ENCODE data around the gene TMEM121B.

Gene TMEM121B

GRCh38 chr22:17086788-17087497 is 34.2 kb downstream of the TMEM121B start:
- DNase-seq = no peak
- H3K27ac ChIP-seq (ENCODE audit: insufficient read depth in 1 of 2, low read depth in 1 of 2, low read length in 2 of 2, poor library complexity in 1 of 2, severe bottlenecking in 2 of 2) = no peak overlapping the region
- peaks cover 32 to 70% (median 49%) of the 10 kb centered on the region in 4 experiments for H3K4me1 ChIP-seq (ENCODE audit: control extremely low read depth in 1 of 4, control insufficient read depth in 4 of 4, insufficient read depth in 4 of 4, low read length in 3 of 4)
- no peaks in the 10 kb centered on the region for H3K36me3 ChIP-seq (ENCODE audit: control insufficient read depth in 4 of 4, insufficient read depth in 4 of 4, low read length in 3 of 4)
- CTCF ChIA-PET = interaction anchor here (1.5 to 4.1 kb wide), 4 partner anchors 10 to 85 kb away, joined by 4 to 18 read pairs (median 8); no protein-coding TSS in a partner anchor
- H3K4me3 ChIP-seq (ENCODE audit: control insufficient read depth in 1 of 7, extremely low read depth in 1 of 7, insufficient read depth in 4 of 7, low read depth in 2 of 7, low read length in 6 of 7) = peak overlapping the region in 4 of 7 experiments; percentile 22 to 84 (median 62)
- H3K27me3 ChIP-seq (replicated peaks in 2 of 5; ENCODE audit: control insufficient read depth in 4 of 5, insufficient read depth in 5 of 5, low read length in 4 of 5) = peaks cover 0 to 2% (median 0%) of the 10 kb centered on the region in 5 experiments
- H3K9me3 ChIP-seq (ENCODE audit: control extremely low read depth in 1 of 5, control insufficient read depth in 4 of 5, insufficient read depth in 2 of 5, low read depth in 1 of 5, low read length in 4 of 5) = no peaks in the 10 kb centered on the region
- POLR2A ChIA-PET = interaction anchor here (1.0 kb wide), 1 partner anchor 20 kb away, joined by 3 read pairs; no protein-coding TSS in a partner anchor
- WGBS (ENCODE audit: insufficient coverage) = 74% methylated on average over 9 of the region's 10 CpGs

DNA sequence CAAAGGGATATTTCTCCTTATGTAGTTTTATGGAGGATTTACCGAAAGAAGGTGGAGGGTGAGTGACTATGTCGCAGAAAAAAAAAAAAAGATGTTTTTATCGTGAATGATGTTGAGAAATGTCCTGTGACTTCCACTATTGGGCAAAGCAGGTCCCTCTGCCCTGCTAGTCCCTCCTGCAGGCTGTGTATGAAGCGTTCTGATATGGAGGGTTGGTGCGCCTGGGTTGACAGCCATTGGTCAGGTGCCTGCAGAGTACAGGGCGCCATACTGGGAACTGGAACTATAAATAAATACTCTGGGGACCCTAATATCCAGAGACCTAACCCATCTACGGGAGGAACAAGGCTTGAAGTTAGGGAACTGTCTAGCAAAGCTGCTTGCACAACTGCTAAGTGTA is 34.9 kb downstream of the TMEM121B start:
- WGBS (ENCODE audit: insufficient coverage) = 86% methylated on average over 5 of the region's 7 CpGs
- ChIA-PET POLR2A (no interaction called here), CTCF (interaction anchor here (1.5 to 4.1 kb wide), 3 partner anchors 9 to 86 kb away, joined by 4 to 18 read pairs (median 6); no protein-coding TSS in a partner anchor)
- Histone ChIP-seq H3K27me3 (replicated peaks in 2 of 5; ENCODE audit: control insufficient read depth in 4 of 5, insufficient read depth in 5 of 5, low read length in 4 of 5) (peaks cover 0 to 2% (median 0%) of the 10 kb centered on the region in 5 experiments), H3K9me3 (ENCODE audit: control extremely low read depth in 1 of 5, control insufficient read depth in 4 of 5, insufficient read depth in 2 of 5, low read depth in 1 of 5, low read length in 4 of 5) (no peaks in the 10 kb centered on the region), H3K4me3 (ENCODE audit: control insufficient read depth in 1 of 7, extremely low read depth in 1 of 7, insufficient read depth in 4 of 7, low read depth in 2 of 7, low read length in 6 of 7) (peak overlapping the region in 4 of 7 experiments; percentile 22 to 84 (median 74)), H3K27ac (ENCODE audit: insufficient read depth in 1 of 2, low read depth in 1 of 2, low read length in 2 of 2, poor library complexity in 1 of 2, severe bottlenecking in 2 of 2) (no peak overlapping the region), H3K4me1 (ENCODE audit: control extremely low read depth in 1 of 4, control insufficient read depth in 4 of 4, insufficient read depth in 4 of 4, low read length in 3 of 4) (peaks cover 32 to 67% (median 49%) of the 10 kb centered on the region in 4 experiments), H3K36me3 (ENCODE audit: control insufficient read depth in 4 of 4, insufficient read depth in 4 of 4, low read length in 3 of 4) (no peaks in the 10 kb centered on the region)
- peak in 1 of 3 donors; percentile 36 for DNase-seq

DNA sequence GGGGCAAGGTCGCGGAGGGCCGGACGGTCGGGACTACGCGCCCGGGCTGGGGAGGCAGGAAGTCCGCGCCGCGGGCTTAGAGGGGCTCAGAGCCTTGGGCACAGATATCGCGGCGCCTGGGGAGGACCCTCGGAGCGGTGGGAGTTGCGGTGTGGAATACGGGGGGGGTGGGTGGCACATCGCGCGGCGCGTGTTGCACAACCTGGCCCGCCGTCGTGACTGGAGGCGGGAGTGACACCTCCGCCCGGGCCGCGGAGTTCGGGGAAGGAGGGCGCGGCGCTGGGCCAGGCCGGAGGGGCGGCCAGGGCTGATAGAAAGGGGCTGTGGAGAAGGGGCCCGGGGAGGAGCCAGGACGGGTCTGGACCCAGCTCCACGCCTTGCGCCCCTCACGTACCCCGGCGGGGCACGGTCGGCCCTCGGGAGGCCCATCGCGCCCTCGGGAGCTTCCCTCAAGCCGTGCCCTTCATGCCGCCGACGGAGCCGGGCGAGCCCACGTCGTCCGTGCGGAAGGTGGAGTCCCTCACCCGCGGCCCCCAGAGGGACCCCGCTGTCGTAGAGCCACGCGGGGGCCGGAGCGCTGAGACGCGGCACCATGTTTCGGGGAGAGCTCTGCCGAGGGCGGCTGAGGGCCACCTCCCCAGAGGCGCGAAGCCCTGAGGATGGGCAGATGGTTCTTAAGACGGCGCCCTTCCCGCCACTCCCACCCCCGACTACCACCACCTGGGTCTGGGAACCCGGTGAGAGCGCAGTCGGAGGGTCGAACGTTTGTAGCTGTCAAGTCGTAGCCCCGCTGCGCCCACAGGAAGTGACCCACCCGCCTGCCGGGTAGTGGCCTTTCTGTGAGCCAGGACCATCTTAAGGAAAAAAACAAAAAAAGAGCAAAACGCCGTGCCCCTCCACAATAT is 35.6 kb downstream of the TMEM121B start:
- Histone ChIP-seq H3K9me3 (ENCODE audit: control extremely low read depth in 1 of 5, control insufficient read depth in 4 of 5, insufficient read depth in 2 of 5, low read depth in 1 of 5, low read length in 4 of 5) (no peaks in the 10 kb centered on the region), H3K27ac (ENCODE audit: insufficient read depth in 1 of 2, low read depth in 1 of 2, low read length in 2 of 2, poor library complexity in 1 of 2, severe bottlenecking in 2 of 2) (peak overlapping the region in 1 of 2 experiments; percentile 43), H3K27me3 (replicated peaks in 2 of 5; ENCODE audit: control insufficient read depth in 4 of 5, insufficient read depth in 5 of 5, low read length in 4 of 5) (peaks cover 0 to 2% (median 0%) of the 10 kb centered on the region in 5 experiments), H3K4me3 (ENCODE audit: control insufficient read depth in 1 of 7, extremely low read depth in 1 of 7, insufficient read depth in 4 of 7, low read depth in 2 of 7, low read length in 6 of 7) (peak overlapping the region; percentile 57 to 84 (median 80)), H3K4me1 (ENCODE audit: control extremely low read depth in 1 of 4, control insufficient read depth in 4 of 4, insufficient read depth in 4 of 4, low read length in 3 of 4) (peaks cover 27 to 60% (median 47%) of the 10 kb centered on the region in 4 experiments), H3K36me3 (ENCODE audit: control insufficient read depth in 4 of 4, insufficient read depth in 4 of 4, low read length in 3 of 4) (no peaks in the 10 kb centered on the region)
- CTCF ChIA-PET = interaction anchor here (0.7 to 4.1 kb wide), 4 partner anchors 11 to 86 kb away, joined by 3 to 18 read pairs (median 6); no protein-coding TSS in a partner anchor
- peak in 2 of 3 donors; percentile 28 to 43 for DNase-seq
- POLR2A ChIA-PET = no interaction called here
- 9% methylated on average over 81 of the region's 92 CpGs for WGBS (ENCODE audit: insufficient coverage)

GRCh38 chr22:17084554-17085276 is 36.4 kb downstream of the TMEM121B start, which contains the start of gene IL17RA:
IL17RA (plus strand) TSS chr22:17085000; CDS start chr22:17085092, 92 bp downstream.
- peak; percentile 80 to 89 (median 88) for DNase-seq
- peak within 1 kb of the TSS in 1 of 2 experiments; percentile 43 for H3K27ac ChIP-seq (ENCODE audit: insufficient read depth in 1 of 2, low read depth in 1 of 2, low read length in 2 of 2, poor library complexity in 1 of 2, severe bottlenecking in 2 of 2)
- 0% methylated on average over 52 of the region's 68 CpGs for WGBS (ENCODE audit: insufficient coverage)
- H3K4me1 ChIP-seq (ENCODE audit: control extremely low read depth in 1 of 4, control insufficient read depth in 4 of 4, insufficient read depth in 4 of 4, low read length in 3 of 4) = peaks cover 27 to 55% (median 48%) of the 10 kb centered on the region in 4 experiments
- POLR2A ChIA-PET = no interaction called here
- CTCF ChIA-PET = interaction anchor here (0.7 to 2.3 kb wide), 5 partner anchors 9 to 87 kb away, joined by 3 to 9 read pairs (median 5); no protein-coding TSS in a partner anchor
- peaks cover 0 to 2% (median 0%) of the 10 kb centered on the region in 5 experiments for H3K27me3 ChIP-seq (replicated peaks in 2 of 5; ENCODE audit: control insufficient read depth in 4 of 5, insufficient read depth in 5 of 5, low read length in 4 of 5)
- H3K4me3 ChIP-seq (ENCODE audit: control insufficient read depth in 1 of 7, extremely low read depth in 1 of 7, insufficient read depth in 4 of 7, low read depth in 2 of 7, low read length in 6 of 7) = peak within 1 kb of the TSS; percentile 57 to 84 (median 80)
- H3K36me3 ChIP-seq (ENCODE audit: control insufficient read depth in 4 of 4, insufficient read depth in 4 of 4, low read length in 3 of 4) = no peaks in the 10 kb centered on the region
- H3K9me3 ChIP-seq (ENCODE audit: control extremely low read depth in 1 of 5, control insufficient read depth in 4 of 5, insufficient read depth in 2 of 5, low read depth in 1 of 5, low read length in 4 of 5) = no peaks in the 10 kb centered on the region

- POLR2A ChIA-PET = interaction anchor here (0.6 kb wide), 1 partner anchor 23 kb away, joined by 3 read pairs; no protein-coding TSS in a partner anchor
- no peak overlapping the region for H3K27ac ChIP-seq (ENCODE audit: insufficient read depth in 1 of 2, low read depth in 1 of 2, low read length in 2 of 2, poor library complexity in 1 of 2, severe bottlenecking in 2 of 2)
Measured at GRCh38 chr22:17083811-17084441, 37.2 kb downstream of the TMEM121B start.

DNA sequence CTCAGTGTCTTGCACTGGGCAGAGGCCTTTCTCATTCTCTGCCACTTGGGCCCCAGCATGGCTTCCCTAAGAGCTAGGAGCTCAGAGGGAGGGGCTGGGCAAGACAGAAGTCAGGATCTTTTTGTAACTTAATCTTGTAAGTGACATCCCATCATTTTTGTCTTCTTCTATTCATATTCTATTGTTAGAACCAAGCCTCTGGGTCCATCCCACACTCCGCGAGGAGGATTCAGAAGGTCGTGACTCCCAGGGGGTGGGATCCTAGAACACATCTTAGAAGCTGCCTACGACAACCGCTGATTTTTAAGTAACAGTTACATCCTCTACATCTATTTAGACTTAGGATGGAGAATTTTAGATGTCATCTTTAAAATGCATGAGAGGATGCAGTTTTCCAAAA is 37.9 kb downstream of the TMEM121B start:
- H3K9me3 ChIP-seq (ENCODE audit: control extremely low read depth in 1 of 5, control insufficient read depth in 4 of 5, insufficient read depth in 2 of 5, low read depth in 1 of 5, low read length in 4 of 5) = no peaks in the 10 kb centered on the region
- H3K4me3 ChIP-seq (ENCODE audit: control insufficient read depth in 1 of 7, extremely low read depth in 1 of 7, insufficient read depth in 4 of 7, low read depth in 2 of 7, low read length in 6 of 7) = no peak overlapping the region
- peaks cover 24 to 49% (median 46%) of the 10 kb centered on the region in 4 experiments for H3K4me1 ChIP-seq (ENCODE audit: control extremely low read depth in 1 of 4, control insufficient read depth in 4 of 4, insufficient read depth in 4 of 4, low read length in 3 of 4)
- DNase-seq = no peak
- H3K27ac ChIP-seq (ENCODE audit: insufficient read depth in 1 of 2, low read depth in 1 of 2, low read length in 2 of 2, poor library complexity in 1 of 2, severe bottlenecking in 2 of 2) = no peak overlapping the region
- no peaks in the 10 kb centered on the region for H3K36me3 ChIP-seq (ENCODE audit: control insufficient read depth in 4 of 4, insufficient read depth in 4 of 4, low read length in 3 of 4)
- WGBS (ENCODE audit: insufficient coverage) = no CpG with 5 or more reads among the region's 5 CpGs
- POLR2A ChIA-PET = interaction anchor here (0.6 kb wide), 1 partner anchor 24 kb away, joined by 3 read pairs; no protein-coding TSS in a partner anchor
- CTCF ChIA-PET = interaction anchor here (1.7 to 2.3 kb wide), 2 partner anchors 9 to 89 kb away, joined by 6 to 9 read pairs; no protein-coding TSS in a partner anchor
- H3K27me3 ChIP-seq (replicated peaks in 2 of 5; ENCODE audit: control insufficient read depth in 4 of 5, insufficient read depth in 5 of 5, low read length in 4 of 5) = peaks cover 0 to 2% (median 0%) of the 10 kb centered on the region in 5 experiments

More at GRCh38 chr22:17083811-17084441, 37.2 kb downstream of the TMEM121B start:
- DNase-seq = no peak
- H3K27me3 ChIP-seq (replicated peaks in 2 of 5; ENCODE audit: control insufficient read depth in 4 of 5, insufficient read depth in 5 of 5, low read length in 4 of 5) = peaks cover 0 to 2% (median 0%) of the 10 kb centered on the region in 5 experiments
- CTCF ChIA-PET = interaction anchor here (1.4 to 2.3 kb wide), 4 partner anchors 8 to 88 kb away, joined by 5 to 9 read pairs (median 6); no protein-coding TSS in a partner anchor
- H3K4me3 ChIP-seq (ENCODE audit: control insufficient read depth in 1 of 7, extremely low read depth in 1 of 7, insufficient read depth in 4 of 7, low read depth in 2 of 7, low read length in 6 of 7) = peak overlapping the region in 3 of 7 experiments; percentile 57 to 84 (median 80)
- H3K9me3 ChIP-seq (ENCODE audit: control extremely low read depth in 1 of 5, control insufficient read depth in 4 of 5, insufficient read depth in 2 of 5, low read depth in 1 of 5, low read length in 4 of 5) = no peaks in the 10 kb centered on the region
- H3K4me1 ChIP-seq (ENCODE audit: control extremely low read depth in 1 of 4, control insufficient read depth in 4 of 4, insufficient read depth in 4 of 4, low read length in 3 of 4) = peaks cover 25 to 53% (median 50%) of the 10 kb centered on the region in 4 experiments
- H3K36me3 ChIP-seq (ENCODE audit: control insufficient read depth in 4 of 4, insufficient read depth in 4 of 4, low read length in 3 of 4) = no peaks in the 10 kb centered on the region
- WGBS (ENCODE audit: insufficient coverage) = 92% methylated on average over 30 of the region's 33 CpGs
